Measurements from ENCODE around the gene SLC16A4.
A peak's percentile ranks its signal among the peaks of the same experiment; 100 is the strongest.

Gene SLC16A4

DNA sequence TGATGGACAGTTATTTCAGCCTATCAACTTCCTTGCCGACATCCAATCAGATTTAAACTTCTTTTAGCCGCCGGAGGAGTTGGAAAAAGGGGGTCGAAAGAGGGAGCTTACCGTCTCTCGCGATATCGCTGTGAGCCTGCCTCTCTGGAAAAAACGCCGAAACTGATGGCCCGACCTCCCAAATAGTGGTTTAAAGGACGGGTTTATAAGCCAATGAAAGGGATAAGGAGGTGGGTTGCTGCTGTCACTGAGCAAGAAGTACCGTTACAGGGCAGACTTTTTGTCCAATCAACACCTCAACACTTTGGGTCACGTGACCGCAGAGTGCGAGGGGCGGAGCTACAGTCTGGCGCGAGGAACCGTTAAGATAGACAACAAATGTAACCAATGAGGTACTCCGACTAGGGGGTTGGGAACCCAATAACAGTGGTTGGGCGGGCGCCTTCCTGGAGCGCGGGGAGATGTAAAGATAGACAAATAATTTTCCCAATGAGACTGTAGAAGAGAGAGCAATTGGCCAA is 51.9 kb downstream of the SLC16A4 start, which contains the start of gene RBM15:
TSS of gene RBM15 (plus strand) at position 492 of the 521 bp plus-strand sequence. CDS start at position 521, 29 bp downstream.
- FAIRE-seq (peak; percentile 96), DNase-seq (ENCODE audit: insufficient read length) (peak; percentile 85)
- TF ChIP-seq POLR2A (IDR thresholded peaks at IDR 0.05; ENCODE audit: low read depth, low read length) (no peak), TAF1 (IDR thresholded peaks at IDR 0.05; ENCODE audit: borderline replicate concordance, low read depth, low read length) (no peak), POLR2AphosphoS5 (IDR thresholded peaks at IDR 0.05; ENCODE audit: low read depth, low read length) (no peak)

DNA sequence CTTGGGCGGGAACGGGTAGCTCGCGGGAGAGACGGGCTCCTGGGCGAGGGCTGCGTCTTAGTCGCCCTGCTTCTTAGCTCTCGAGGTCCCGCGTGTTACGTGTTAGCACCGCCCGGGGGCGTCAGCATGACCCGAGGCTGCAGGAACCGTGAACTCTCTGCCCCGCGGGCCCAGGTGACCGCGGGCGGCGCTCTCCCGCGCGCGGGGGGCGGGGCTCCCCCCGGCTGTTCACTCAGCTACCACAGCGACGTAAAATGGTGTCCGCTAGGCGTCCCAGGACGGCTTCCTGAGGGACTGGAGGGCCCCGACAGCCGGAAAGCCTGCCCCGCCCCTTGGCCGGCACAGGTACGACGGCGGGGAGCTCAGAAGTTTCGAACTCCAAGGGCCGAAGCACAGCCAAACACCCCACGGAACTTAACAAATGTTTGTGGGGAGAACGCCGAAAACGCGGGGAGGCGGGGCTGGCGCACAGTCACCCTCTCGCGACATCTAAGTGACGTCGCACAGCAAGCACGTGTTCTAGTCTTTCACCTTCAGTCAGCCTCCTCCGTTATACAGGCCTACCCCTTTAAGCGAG is 52.4 kb downstream of the SLC16A4 start:
- FAIRE-seq (no peak), DNase-seq (ENCODE audit: insufficient read length) (peak; percentile 61)
- TF ChIP-seq POLR2A (IDR thresholded peaks at IDR 0.05; ENCODE audit: low read depth, low read length) (peak; percentile 81; the same call in 1 of the 2 replicates), TAF1 (IDR thresholded peaks at IDR 0.05; ENCODE audit: borderline replicate concordance, low read depth, low read length) (peak; percentile 59; the same call in 1 of the 2 replicates), POLR2AphosphoS5 (IDR thresholded peaks at IDR 0.05; ENCODE audit: low read depth, low read length) (peak; percentile 84)

DNA sequence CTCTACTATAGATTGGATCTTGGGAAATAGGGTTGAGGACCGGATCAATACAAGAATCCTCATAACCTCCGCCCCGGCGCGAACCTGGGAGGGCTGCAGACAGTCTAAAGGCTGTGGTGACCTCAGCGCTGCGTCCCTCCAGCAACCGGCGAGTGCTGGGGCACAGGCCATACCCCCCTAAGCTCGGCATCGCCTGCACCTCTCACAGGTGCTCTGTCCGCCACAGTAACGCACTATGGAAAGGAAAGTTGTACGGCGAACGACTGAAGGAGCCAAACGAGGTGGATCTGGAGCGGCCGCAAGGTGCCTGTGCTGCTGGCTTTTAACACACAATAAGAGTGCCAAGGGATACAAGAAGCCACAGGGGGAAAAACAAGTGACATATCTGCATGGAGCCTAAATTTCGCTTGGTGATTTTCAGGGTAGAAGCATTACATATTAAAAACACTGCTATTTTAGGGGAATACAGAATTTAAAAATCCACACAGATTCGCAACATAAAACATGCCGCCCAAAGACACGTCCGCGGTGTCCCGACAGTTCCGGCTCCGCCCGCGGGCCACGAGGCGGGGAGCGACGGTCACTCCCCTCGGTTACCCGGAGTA is 53.0 kb downstream of the SLC16A4 start:
- TF ChIP-seq TAF1 (IDR thresholded peaks at IDR 0.05; ENCODE audit: borderline replicate concordance, low read depth, low read length) (no peak), POLR2AphosphoS5 (IDR thresholded peaks at IDR 0.05; ENCODE audit: low read depth, low read length) (no peak; the same call in 1 of the 2 replicates), POLR2A (IDR thresholded peaks at IDR 0.05; ENCODE audit: low read depth, low read length) (no peak; the same call in 1 of the 2 replicates)
- peak; percentile 9 for FAIRE-seq

DNA sequence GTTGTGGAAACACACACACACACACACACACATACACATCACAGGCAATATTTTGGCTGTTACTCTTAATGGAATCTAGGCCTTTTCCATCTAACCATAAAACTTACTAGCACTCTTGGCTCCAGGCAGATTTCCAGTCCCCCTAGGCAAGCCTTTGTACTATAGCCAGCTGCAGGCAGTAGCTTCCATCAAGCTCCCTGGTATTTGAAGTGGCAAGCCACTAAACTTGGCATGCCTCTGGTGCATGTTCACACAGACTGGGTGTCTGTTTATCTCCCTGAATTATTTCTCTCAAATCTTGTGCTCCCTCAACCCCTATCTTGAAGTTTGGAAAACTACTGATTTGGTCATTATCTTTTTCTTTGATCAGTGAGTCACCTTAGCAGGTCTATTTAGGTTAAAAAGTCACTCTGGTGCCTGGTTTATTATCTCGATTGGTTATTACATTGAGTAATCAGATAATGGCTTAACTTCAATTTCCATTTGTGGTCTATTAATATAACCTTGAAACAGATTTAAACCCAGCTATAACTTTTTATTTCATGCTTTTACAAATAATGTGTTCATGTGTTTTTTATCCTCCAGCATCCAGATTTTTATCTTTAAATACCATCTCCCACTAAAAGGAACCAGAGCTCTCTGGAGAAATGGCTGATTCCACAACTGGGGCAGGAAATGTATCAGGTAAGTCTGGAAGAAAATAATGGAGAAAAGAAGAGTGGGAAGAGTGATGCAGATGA is 54.4 kb downstream of the SLC16A4 start:
- no peak for FAIRE-seq
- TF ChIP-seq POLR2AphosphoS5 (IDR thresholded peaks at IDR 0.05; ENCODE audit: low read depth, low read length) (no peak), TAF1 (IDR thresholded peaks at IDR 0.05; ENCODE audit: borderline replicate concordance, low read depth, low read length) (no peak), POLR2A (IDR thresholded peaks at IDR 0.05; ENCODE audit: low read depth, low read length) (no peak)
- no peak for DNase-seq (ENCODE audit: insufficient read length)

More for the DNA sequence above, 53.0 kb downstream of the SLC16A4 start:
- DNase-seq (ENCODE audit: insufficient read length) = no peak

GRCh38 chr1:110335265-110335664 is 55.6 kb downstream of the SLC16A4 start:
- DNase-seq (ENCODE audit: insufficient read length) = no peak
- TF ChIP-seq POLR2A (IDR thresholded peaks at IDR 0.05; ENCODE audit: low read depth, low read length) (no peak), TAF1 (IDR thresholded peaks at IDR 0.05; ENCODE audit: borderline replicate concordance, low read depth, low read length) (no peak), POLR2AphosphoS5 (IDR thresholded peaks at IDR 0.05; ENCODE audit: low read depth, low read length) (no peak)
- FAIRE-seq = no peak

- FAIRE-seq = no peak
- no peak for TF ChIP-seq POLR2A (IDR thresholded peaks at IDR 0.05; ENCODE audit: low read depth, low read length)
- no peak for TF ChIP-seq POLR2AphosphoS5 (IDR thresholded peaks at IDR 0.05; ENCODE audit: low read depth, low read length)
- TF ChIP-seq TAF1 (IDR thresholded peaks at IDR 0.05; ENCODE audit: borderline replicate concordance, low read depth, low read length) = no peak
- DNase-seq (ENCODE audit: insufficient read length) = no peak
These were observed 62.1 kb downstream of the SLC16A4 start for GRCh38 chr1:110328700-110329099.

DNA sequence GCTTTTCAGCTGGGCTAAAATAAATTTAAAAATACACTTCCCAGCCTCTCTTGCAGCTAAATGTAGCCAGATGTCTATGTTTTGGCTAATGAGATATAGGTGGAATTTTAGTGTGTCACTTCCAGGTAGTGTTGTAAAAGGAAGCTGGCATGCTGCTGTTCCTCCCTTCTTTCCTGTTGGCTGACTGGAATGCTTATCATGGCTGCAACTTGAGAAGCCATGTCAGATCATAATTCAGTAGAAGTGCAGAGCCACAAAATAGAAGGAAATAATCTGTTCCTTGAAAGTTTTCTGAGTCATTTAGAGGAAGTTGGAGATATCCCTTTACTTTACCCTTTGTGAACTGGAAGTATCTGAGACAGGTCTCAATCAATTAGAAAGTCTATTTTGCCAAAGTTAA is 62.6 kb downstream of the SLC16A4 start:
- no peak for FAIRE-seq

GRCh38 chr1:110326826-110327225 is 64.0 kb downstream of the SLC16A4 start:
- DNase-seq (ENCODE audit: insufficient read length) (no peak), FAIRE-seq (no peak)
- no peak for TF ChIP-seq TAF1 (IDR thresholded peaks at IDR 0.05; ENCODE audit: borderline replicate concordance, low read depth, low read length)
- TF ChIP-seq POLR2A (IDR thresholded peaks at IDR 0.05; ENCODE audit: low read depth, low read length) = no peak
- no peak for TF ChIP-seq POLR2AphosphoS5 (IDR thresholded peaks at IDR 0.05; ENCODE audit: low read depth, low read length)

More for the DNA sequence above, 62.6 kb downstream of the SLC16A4 start:
- no peak for TF ChIP-seq TAF1 (IDR thresholded peaks at IDR 0.05; ENCODE audit: borderline replicate concordance, low read depth, low read length)
- TF ChIP-seq POLR2A (IDR thresholded peaks at IDR 0.05; ENCODE audit: low read depth, low read length) = no peak
- TF ChIP-seq POLR2AphosphoS5 (IDR thresholded peaks at IDR 0.05; ENCODE audit: low read depth, low read length) = no peak
- DNase-seq (ENCODE audit: insufficient read length) = no peak

GRCh38 chr1:110324667-110325066 is 66.2 kb downstream of the SLC16A4 start:
- TF ChIP-seq TAF1 (IDR thresholded peaks at IDR 0.05; ENCODE audit: borderline replicate concordance, low read depth, low read length) (no peak), POLR2AphosphoS5 (IDR thresholded peaks at IDR 0.05; ENCODE audit: low read depth, low read length) (no peak), POLR2A (IDR thresholded peaks at IDR 0.05; ENCODE audit: low read depth, low read length) (no peak)
- DNase-seq (ENCODE audit: insufficient read length) (no peak), FAIRE-seq (no peak)

DNA sequence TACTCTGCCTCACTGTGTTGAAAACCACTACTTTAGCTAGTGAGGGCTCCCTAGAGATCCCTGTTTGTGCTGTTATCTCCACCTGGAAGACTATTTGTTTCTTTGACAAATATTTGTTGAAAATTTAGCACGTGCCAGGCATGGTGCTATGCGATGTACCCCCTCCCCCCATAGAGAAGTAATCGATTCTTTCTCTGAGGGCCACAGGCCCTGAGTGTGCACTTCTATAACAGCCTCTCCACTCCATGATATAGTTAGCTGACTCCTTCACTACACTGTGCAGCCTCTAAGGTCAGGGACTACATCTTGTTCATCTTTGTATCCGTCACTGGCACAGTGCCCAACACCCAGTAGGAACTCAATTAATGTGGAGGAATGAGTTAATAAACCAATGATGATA is 69.0 kb downstream of the SLC16A4 start:
- DNase-seq (ENCODE audit: insufficient read length) (no peak), FAIRE-seq (no peak)
- TF ChIP-seq TAF1 (IDR thresholded peaks at IDR 0.05; ENCODE audit: borderline replicate concordance, low read depth, low read length) = no peak
- no peak for TF ChIP-seq POLR2A (IDR thresholded peaks at IDR 0.05; ENCODE audit: low read depth, low read length)
- no peak for TF ChIP-seq POLR2AphosphoS5 (IDR thresholded peaks at IDR 0.05; ENCODE audit: low read depth, low read length)

GRCh38 chr1:110321045-110321444 is 69.8 kb downstream of the SLC16A4 start:
- DNase-seq (ENCODE audit: insufficient read length) (no peak), FAIRE-seq (no peak)
- TF ChIP-seq POLR2A (IDR thresholded peaks at IDR 0.05; ENCODE audit: low read depth, low read length) (no peak), TAF1 (IDR thresholded peaks at IDR 0.05; ENCODE audit: borderline replicate concordance, low read depth, low read length) (no peak), POLR2AphosphoS5 (IDR thresholded peaks at IDR 0.05; ENCODE audit: low read depth, low read length) (no peak)

All from GM12892 (cell line).